Measurements from ENCODE around the gene CYP2F1. TPM values are rescaled to one million over a fixed set of nuclear protein-coding genes. Genes with fewer than 3 reads are reported as not detected.
"Not testable (repeated sequence)": the region's sequence is repeated elsewhere in the genome, so short reads cannot be mapped to it uniquely, and the experiment has no call there.

CYP2F1 gene
- total and polyA plus RNA-seq, 7 experiments from 2014 or later = 0.32 to 1.1 (median 0.96) TPM; not detected in 4

GRCh38 chr19:41123716-41124294 is 9.6 kb downstream of the CYP2F1 start:
- Histone ChIP-seq H3K36me3 (ENCODE audit: control insufficient read depth in 2 of 3, insufficient read depth in 3 of 3, low read length in 3 of 3) (no peaks in the 10 kb centered on the region), H3K4me3 (ENCODE audit: low read length) (no peak overlapping the region), H3K9me3 (ENCODE audit: control insufficient read depth in 2 of 3, low read length in 3 of 3) (no peaks in the 10 kb centered on the region), H3K27me3 (ENCODE audit: control insufficient read depth in 2 of 2, insufficient read depth in 2 of 2, low read length in 2 of 2) (no peaks in the 10 kb centered on the region), H3K27ac (ENCODE audit: low read depth, low read length) (no peak overlapping the region), H3K4me1 (ENCODE audit: control insufficient read depth in 2 of 2, insufficient read depth in 2 of 2, low read length in 2 of 2) (peaks cover 26 to 31% of the 10 kb centered on the region in 2 donors)
- no peak for ATAC-seq
- ChIA-PET POLR2A (interaction anchor here (0.6 to 0.8 kb wide), 2 partner anchors 60 to 154 kb away, joined by 3 read pairs; no protein-coding TSS in a partner anchor), CTCF (interaction anchor here (0.7 to 1.2 kb wide), 5 partner anchors 13 to 421 kb away, joined by 3 read pairs; no protein-coding TSS in a partner anchor)
- peaks cover 0 to 10% (median 0%) of the 10 kb centered on the region in 11 donors for H3K9me3 Mint-ChIP-seq
- peak overlapping the region; percentile 9 to 95 (median 88) for H3K27ac Mint-ChIP-seq
- peaks cover 21 to 49% (median 44%) of the 10 kb centered on the region in 7 donors for H3K4me1 Mint-ChIP-seq
- no peak for DNase-seq
- H3K4me3 Mint-ChIP-seq = no peak overlapping the region
- intact Hi-C loops (cut with micrococcal nuclease) = loop anchor here in 1 of 2 donors (5.0 kb wide), 1 partner anchor 152 kb away; no protein-coding TSS in a partner anchor
- peaks cover 0 to 14% (median 0%) of the 10 kb centered on the region in 5 donors for H3K27me3 Mint-ChIP-seq
- H3K36me3 Mint-ChIP-seq = peaks cover 0 to 9% (median 0%) of the 10 kb centered on the region in 5 donors

GRCh38 chr19:41126765-41127203 is 12.6 kb downstream of the CYP2F1 start:
- H3K4me1 ChIP-seq (ENCODE audit: control insufficient read depth in 2 of 2, insufficient read depth in 2 of 2, low read length in 2 of 2) = peaks cover 15 to 16% of the 10 kb centered on the region in 2 donors
- intact Hi-C loops (cut with micrococcal nuclease) = loop anchor here (1.0 to 5.0 kb wide), 7 partner anchors 18 to 464 kb away; no protein-coding TSS in a partner anchor
- not testable (repeated sequence) for H3K27ac ChIP-seq (ENCODE audit: low read depth, low read length)

GRCh38 chr19:41127362-41127761 is 13.1 kb downstream of the CYP2F1 start:
- Histone ChIP-seq H3K4me1 (ENCODE audit: control insufficient read depth in 2 of 2, insufficient read depth in 2 of 2, low read length in 2 of 2) (peaks cover 15 to 16% of the 10 kb centered on the region in 2 donors), H3K4me3 (ENCODE audit: low read length) (peak overlapping the region; percentile 41)
- H3K36me3 Mint-ChIP-seq; DNase-seq; POLR2A ChIA-PET; H3K9me3 Mint-ChIP-seq; ATAC-seq; H3K27me3 ChIP-seq (ENCODE audit: control insufficient read depth in 2 of 2, insufficient read depth in 2 of 2, low read length in 2 of 2); H3K9me3 ChIP-seq (ENCODE audit: control insufficient read depth in 2 of 3, low read length in 3 of 3); H3K36me3 ChIP-seq (ENCODE audit: control insufficient read depth in 2 of 3, insufficient read depth in 3 of 3, low read length in 3 of 3); H3K27ac ChIP-seq (ENCODE audit: low read depth, low read length): not testable (repeated sequence)
- peaks cover 14 to 26% (median 21%) of the 10 kb centered on the region in 7 donors for H3K4me1 Mint-ChIP-seq
- H3K27ac Mint-ChIP-seq = peak overlapping the region in 8 of 9 donors; percentile 3 to 96 (median 78)
- peaks cover 0 to 33% (median 0%) of the 10 kb centered on the region in 5 donors for H3K27me3 Mint-ChIP-seq
- CTCF ChIA-PET = interaction anchor here (0.6 to 1.5 kb wide), 5 partner anchors 13 to 223 kb away, joined by 3 to 11 read pairs (median 4); partner anchors contain the start of gene CYP2F1
- peak overlapping the region in 7 of 10 donors; percentile 78 to 88 (median 84) for H3K4me3 Mint-ChIP-seq
- intact Hi-C loops (cut with micrococcal nuclease) = loop anchor here (1.0 to 5.0 kb wide), 6 partner anchors 17 to 465 kb away; no protein-coding TSS in a partner anchor

More at GRCh38 chr19:41126765-41127203, 12.6 kb downstream of the CYP2F1 start:
- peak; percentile 74 for ATAC-seq
- Mint-ChIP-seq H3K4me1 (peaks cover 14 to 30% (median 25%) of the 10 kb centered on the region in 7 donors), H3K27me3 (peaks cover 0 to 28% (median 0%) of the 10 kb centered on the region in 5 donors), H3K27ac (peak overlapping the region in 7 of 9 donors; percentile 3 to 95 (median 86))
- H3K4me3 ChIP-seq (ENCODE audit: low read length); H3K36me3 Mint-ChIP-seq; H3K27me3 ChIP-seq (ENCODE audit: control insufficient read depth in 2 of 2, insufficient read depth in 2 of 2, low read length in 2 of 2); POLR2A ChIA-PET; H3K9me3 Mint-ChIP-seq; H3K9me3 ChIP-seq (ENCODE audit: control insufficient read depth in 2 of 3, low read length in 3 of 3); H3K36me3 ChIP-seq (ENCODE audit: control insufficient read depth in 2 of 3, insufficient read depth in 3 of 3, low read length in 3 of 3); H3K4me3 Mint-ChIP-seq: not testable (repeated sequence)
- CTCF ChIA-PET = interaction anchor here (0.6 to 1.5 kb wide), 5 partner anchors 12 to 222 kb away, joined by 3 to 11 read pairs (median 4); partner anchors contain the start of gene CYP2F1
- DNase-seq = peak in 8 of 9 donors; percentile 13 to 61 (median 48)

- H3K4me1 ChIP-seq (ENCODE audit: control insufficient read depth in 2 of 2, insufficient read depth in 2 of 2, low read length in 2 of 2) = peaks cover 15 to 16% of the 10 kb centered on the region in 2 donors
- H3K36me3 Mint-ChIP-seq; H3K9me3 Mint-ChIP-seq; H3K36me3 ChIP-seq (ENCODE audit: control insufficient read depth in 2 of 3, insufficient read depth in 3 of 3, low read length in 3 of 3); H3K9me3 ChIP-seq (ENCODE audit: control insufficient read depth in 2 of 3, low read length in 3 of 3); POLR2A ChIA-PET; H3K27me3 ChIP-seq (ENCODE audit: control insufficient read depth in 2 of 2, insufficient read depth in 2 of 2, low read length in 2 of 2): not testable (repeated sequence)
- H3K27ac ChIP-seq (ENCODE audit: low read depth, low read length) = peak overlapping the region; percentile 45
- H3K4me3 Mint-ChIP-seq = peak overlapping the region; percentile 78 to 88 (median 83)
- intact Hi-C loops (cut with micrococcal nuclease) = loop anchor here (1.0 to 5.0 kb wide), 6 partner anchors 16 to 466 kb away; no protein-coding TSS in a partner anchor
- DNase-seq (peak; percentile 52 to 71 (median 67)), ATAC-seq (peak; percentile 90)
- H3K4me3 ChIP-seq (ENCODE audit: low read length) = peak overlapping the region; percentile 41
- peaks cover 0 to 37% (median 0%) of the 10 kb centered on the region in 5 donors for H3K27me3 Mint-ChIP-seq
- peaks cover 12 to 25% (median 20%) of the 10 kb centered on the region in 7 donors for H3K4me1 Mint-ChIP-seq
- CTCF ChIA-PET = interaction anchor here (1.5 kb wide), 1 partner anchor 16 kb away, joined by 11 read pairs; no protein-coding TSS in a partner anchor
- H3K27ac Mint-ChIP-seq = peak overlapping the region; percentile 40 to 96 (median 84)
Measured at GRCh38 chr19:41127801-41128300, 13.6 kb downstream of the CYP2F1 start.

- ATAC-seq (no peak), DNase-seq (no peak)
- Mint-ChIP-seq H3K4me3 (peak overlapping the region in 3 of 10 donors; percentile 56 to 84 (median 83)), H3K27ac (peak overlapping the region in 6 of 9 donors; percentile 7 to 96 (median 66)), H3K36me3 (no peaks in the 10 kb centered on the region), H3K4me1 (peaks cover 9 to 26% (median 20%) of the 10 kb centered on the region in 7 donors), H3K27me3 (peaks cover 0 to 42% (median 0%) of the 10 kb centered on the region in 5 donors), H3K9me3 (peaks cover 0 to 4% (median 0%) of the 10 kb centered on the region in 11 donors)
- intact Hi-C loops (cut with micrococcal nuclease) = loop anchor here (5.0 kb wide), 3 partner anchors 179 to 466 kb away; no protein-coding TSS in a partner anchor
- no peaks in the 10 kb centered on the region for H3K9me3 ChIP-seq (ENCODE audit: control insufficient read depth in 2 of 3, low read length in 3 of 3)
- H3K4me3 ChIP-seq (ENCODE audit: low read length) = no peak overlapping the region
- no peak overlapping the region for H3K27ac ChIP-seq (ENCODE audit: low read depth, low read length)
- peaks cover 15 to 16% of the 10 kb centered on the region in 2 donors for H3K4me1 ChIP-seq (ENCODE audit: control insufficient read depth in 2 of 2, insufficient read depth in 2 of 2, low read length in 2 of 2)
- no peaks in the 10 kb centered on the region for H3K27me3 ChIP-seq (ENCODE audit: control insufficient read depth in 2 of 2, insufficient read depth in 2 of 2, low read length in 2 of 2)
- H3K36me3 ChIP-seq (ENCODE audit: control insufficient read depth in 2 of 3, insufficient read depth in 3 of 3, low read length in 3 of 3) = no peaks in the 10 kb centered on the region
- POLR2A ChIA-PET = no interaction called here
- CTCF ChIA-PET = no interaction called here
Measured at GRCh38 chr19:41128692-41129091, 14.5 kb downstream of the CYP2F1 start.

- CTCF ChIA-PET = no interaction called here
- Histone ChIP-seq H3K4me3 (ENCODE audit: low read length) (no peak overlapping the region), H3K27ac (ENCODE audit: low read depth, low read length) (no peak overlapping the region), H3K9me3 (ENCODE audit: control insufficient read depth in 2 of 3, low read length in 3 of 3) (no peaks in the 10 kb centered on the region), H3K27me3 (ENCODE audit: control insufficient read depth in 2 of 2, insufficient read depth in 2 of 2, low read length in 2 of 2) (no peaks in the 10 kb centered on the region), H3K36me3 (ENCODE audit: control insufficient read depth in 2 of 3, insufficient read depth in 3 of 3, low read length in 3 of 3) (no peaks in the 10 kb centered on the region), H3K4me1 (ENCODE audit: control insufficient read depth in 2 of 2, insufficient read depth in 2 of 2, low read length in 2 of 2) (peaks cover 15 to 16% of the 10 kb centered on the region in 2 donors)
- Mint-ChIP-seq H3K4me1 (peaks cover 13 to 42% (median 31%) of the 10 kb centered on the region in 7 donors), H3K27ac (peak overlapping the region in 5 of 9 donors; percentile 38 to 62 (median 45)), H3K36me3 (no peaks in the 10 kb centered on the region), H3K27me3 (peaks cover 0 to 54% (median 0%) of the 10 kb centered on the region in 5 donors), H3K4me3 (no peak overlapping the region), H3K9me3 (peaks cover 0 to 1% (median 0%) of the 10 kb centered on the region in 11 donors)
- intact Hi-C loops (cut with micrococcal nuclease) = no loop called here
- POLR2A ChIA-PET = no interaction called here
- ATAC-seq = no peak
- DNase-seq = no peak
Measured at GRCh38 chr19:41131186-41131585, 17.0 kb downstream of the CYP2F1 start.

Data from naive thymus-derived CD4-positive, alpha-beta T cell (primary cell).